Measurements from ENCODE around the gene NCOA1. TPM values are rescaled to one million over a fixed set of nuclear protein-coding genes. Genes with fewer than 3 reads are reported as not detected.
"Not testable (repeated sequence)": the region's sequence is repeated elsewhere in the genome, so short reads cannot be mapped to it uniquely, and the experiment has no call there.

Gene NCOA1
- total RNA-seq, 2 experiments from 2014 or later, result 15.8 to 16.6 TPM

DNA sequence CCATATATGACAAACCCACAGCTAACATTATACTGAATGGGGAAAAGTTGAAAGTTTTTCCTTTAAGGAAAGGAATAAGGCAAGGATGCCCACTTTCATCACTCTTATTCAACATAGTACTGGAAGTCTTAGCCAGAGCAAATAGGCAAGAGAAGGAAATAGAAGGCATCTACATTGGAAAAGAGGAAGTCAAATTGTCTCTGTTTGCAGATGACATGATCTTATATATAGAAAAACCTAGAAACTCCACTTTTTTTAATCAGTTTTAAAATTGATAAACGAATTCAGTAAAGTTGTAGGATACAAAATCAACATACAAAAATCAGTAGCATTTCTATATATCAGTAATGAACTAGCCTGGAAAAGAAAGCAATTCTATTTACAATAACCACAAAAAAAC lies 90.9 kb downstream of the NCOA1 start:
- H3K4me3 Mint-ChIP-seq; H3K9me3 Mint-ChIP-seq; CTCF ChIA-PET; POLR2A ChIA-PET; H3K27ac Mint-ChIP-seq; H3K36me3 Mint-ChIP-seq (ENCODE audit: low read depth); DNase-seq; H3K27me3 Mint-ChIP-seq: not testable (repeated sequence)
- peaks cover 49% of the 10 kb centered on the region for H3K4me1 Mint-ChIP-seq

DNA sequence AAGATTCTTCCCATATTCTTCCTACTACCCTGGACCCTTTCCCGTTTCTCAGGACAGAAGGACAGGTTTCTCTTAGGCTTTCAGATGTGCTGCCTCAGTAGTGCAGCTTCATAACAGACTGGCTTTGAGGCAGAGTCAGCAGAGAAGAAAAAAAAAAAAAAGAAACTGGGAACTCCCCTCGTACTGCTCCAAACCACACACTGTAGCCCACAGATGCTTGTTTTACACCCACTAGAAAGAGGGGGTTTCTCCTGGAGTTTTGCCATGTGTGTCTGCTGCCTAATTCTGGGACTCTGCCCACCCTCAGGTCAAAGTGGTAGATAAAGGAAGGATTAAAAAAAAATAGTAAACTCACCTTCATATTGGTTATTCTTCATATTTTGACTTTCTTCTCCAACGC lies 95.9 kb downstream of the NCOA1 start:
- Mint-ChIP-seq H3K4me3 (no peak overlapping the region), H3K4me1 (peaks cover 14% of the 10 kb centered on the region), H3K9me3 (no peaks in the 10 kb centered on the region), H3K36me3 (ENCODE audit: low read depth) (peaks cover 20% of the 10 kb centered on the region), H3K27me3 (no peaks in the 10 kb centered on the region), H3K27ac (no peak overlapping the region)
- POLR2A ChIA-PET, result interaction anchor here (1.1 kb wide), 1 partner anchor 9 kb away, joined by 3 read pairs; no protein-coding TSS in a partner anchor
- no peak for DNase-seq
- CTCF ChIA-PET, result interaction anchor here (1.4 kb wide), 1 partner anchor 26 kb away, joined by 3 read pairs; no protein-coding TSS in a partner anchor

DNA sequence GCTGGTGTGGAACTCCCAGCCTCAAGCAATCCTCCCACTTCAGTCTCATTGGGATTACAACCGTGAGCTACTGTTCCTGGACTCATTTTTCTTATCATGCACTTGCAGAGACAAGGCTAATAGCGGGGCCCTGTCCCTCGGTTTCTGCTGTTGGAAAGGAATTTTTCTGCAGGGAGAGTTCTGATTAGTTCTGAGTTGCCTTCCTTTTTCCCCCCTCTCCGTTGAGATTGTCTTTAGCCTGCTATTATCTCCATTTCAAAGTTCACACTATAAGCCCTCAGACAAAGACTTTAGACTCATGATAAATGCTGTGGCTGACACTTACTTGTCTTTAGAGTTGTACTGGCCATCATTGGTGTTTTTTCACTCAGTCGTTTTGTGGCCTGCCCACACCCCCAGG lies 97.2 kb downstream of the NCOA1 start:
- Mint-ChIP-seq H3K4me3 (no peak overlapping the region), H3K27ac (no peak overlapping the region), H3K36me3 (ENCODE audit: low read depth) (peaks cover 20% of the 10 kb centered on the region), H3K9me3 (no peaks in the 10 kb centered on the region), H3K27me3 (no peaks in the 10 kb centered on the region), H3K4me1 (peaks cover 14% of the 10 kb centered on the region)
- POLR2A ChIA-PET, result no interaction called here
- no peak for DNase-seq
- CTCF ChIA-PET, result interaction anchor here (1.4 kb wide), 1 partner anchor 24 kb away, joined by 3 read pairs; no protein-coding TSS in a partner anchor

DNA sequence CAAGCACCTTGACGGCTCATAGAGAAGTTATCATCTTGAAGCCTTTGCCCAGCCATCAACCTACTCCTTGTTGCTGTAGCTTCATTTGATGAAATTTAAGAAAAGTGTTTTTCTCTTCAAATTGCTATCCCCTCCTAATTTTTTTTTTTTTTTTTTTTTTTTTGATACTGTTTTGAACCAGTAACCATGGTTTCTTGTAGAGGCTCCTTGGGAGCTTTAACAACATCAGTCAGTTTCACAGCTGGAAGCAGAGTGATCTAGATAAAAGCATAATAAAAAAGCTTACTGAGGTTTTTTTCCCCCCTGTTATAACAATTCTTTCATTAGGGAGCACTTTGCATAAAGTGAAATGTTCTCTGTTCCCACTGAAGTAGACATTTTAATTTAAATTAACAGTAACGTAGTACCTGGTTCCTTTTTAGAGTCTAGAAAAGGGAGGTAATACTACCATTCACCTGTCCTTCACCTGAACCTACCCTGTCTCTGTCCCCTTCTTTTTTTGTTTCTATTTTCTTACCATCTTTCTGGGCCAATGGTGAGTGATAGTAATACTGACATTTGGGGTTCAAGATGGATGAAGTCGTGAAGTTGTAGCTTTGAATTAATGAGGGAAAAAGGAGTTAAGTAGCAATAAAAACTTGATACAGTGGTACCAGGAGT lies 101.5 kb downstream of the NCOA1 start:
- no peak overlapping the region for H3K4me3 Mint-ChIP-seq
- no peaks in the 10 kb centered on the region for H3K9me3 Mint-ChIP-seq
- H3K27me3 Mint-ChIP-seq, result no peaks in the 10 kb centered on the region
- CTCF ChIA-PET, result interaction anchor here (0.7 to 2.0 kb wide), 5 partner anchors 9 to 78 kb away, joined by 4 to 6 read pairs (median 5); no protein-coding TSS in a partner anchor
- H3K27ac Mint-ChIP-seq, result no peak overlapping the region
- peaks cover under 1% of the 10 kb centered on the region for H3K4me1 Mint-ChIP-seq
- peaks cover 12% of the 10 kb centered on the region for H3K36me3 Mint-ChIP-seq (ENCODE audit: low read depth)
- POLR2A ChIA-PET, result interaction anchor here (1.2 kb wide), 1 partner anchor 13 kb away, joined by 3 read pairs; no protein-coding TSS in a partner anchor
- DNase-seq, result no peak

DNA sequence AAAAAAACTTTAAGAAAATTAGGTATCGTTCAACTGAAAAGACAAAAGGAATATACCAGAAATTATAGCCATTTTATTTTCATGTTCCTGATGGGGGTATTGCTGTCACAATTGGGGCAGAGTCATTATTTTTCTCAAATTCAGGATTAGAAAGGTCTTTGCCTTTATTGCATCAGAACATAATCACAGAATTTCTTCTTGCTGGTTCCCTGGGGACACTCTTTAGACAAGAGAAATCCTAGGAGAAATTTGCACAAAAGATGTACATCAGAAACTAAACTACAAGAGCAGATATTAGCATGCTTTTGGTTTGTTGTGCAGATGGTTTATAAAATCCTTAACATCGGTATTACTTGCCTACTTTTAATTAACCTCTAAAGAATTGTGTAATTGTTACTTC lies 103.2 kb downstream of the NCOA1 start:
- Mint-ChIP-seq H3K36me3 (ENCODE audit: low read depth) (peaks cover 4% of the 10 kb centered on the region), H3K27ac (no peak overlapping the region), H3K4me1 (no peaks in the 10 kb centered on the region), H3K9me3 (no peaks in the 10 kb centered on the region), H3K4me3 (no peak overlapping the region), H3K27me3 (no peaks in the 10 kb centered on the region)
- ChIA-PET POLR2A (no interaction called here), CTCF (no interaction called here)
- DNase-seq, result no peak

DNA sequence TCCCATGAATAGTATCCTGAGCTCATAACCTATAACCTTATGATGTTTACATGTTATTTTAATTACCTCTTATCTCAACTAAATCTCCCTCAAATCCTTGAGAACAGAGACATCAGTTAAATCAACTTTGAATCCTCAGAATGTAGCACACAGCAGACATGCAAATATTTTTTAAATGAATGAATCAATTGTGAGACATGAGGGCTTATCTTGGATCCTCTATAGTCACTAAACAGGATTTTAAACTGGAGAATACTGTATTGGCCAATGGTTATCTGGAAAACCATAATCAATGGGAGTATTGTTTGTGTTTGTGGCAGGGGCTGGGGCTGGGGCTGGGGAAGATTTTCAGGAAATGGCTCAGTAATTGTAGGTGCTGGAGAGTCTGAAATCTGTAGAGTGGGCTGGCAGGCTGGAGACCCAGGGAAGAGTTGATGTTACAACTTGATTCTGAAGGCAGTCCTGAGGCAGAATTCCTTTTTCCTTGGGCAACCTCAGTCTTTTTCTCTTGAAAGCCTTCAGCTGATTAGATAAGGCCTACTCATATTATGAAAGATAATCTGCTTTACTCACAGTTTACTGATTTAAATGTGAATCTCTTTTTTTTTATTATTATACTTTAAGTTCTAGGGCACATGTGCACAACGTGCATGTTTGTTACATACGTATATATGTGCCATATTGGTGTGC lies 106.3 kb downstream of the NCOA1 start:
- Mint-ChIP-seq H3K27me3 (no peaks in the 10 kb centered on the region), H3K36me3 (ENCODE audit: low read depth) (no peaks in the 10 kb centered on the region), H3K4me1 (no peaks in the 10 kb centered on the region), H3K4me3 (no peak overlapping the region), H3K27ac (no peak overlapping the region), H3K9me3 (no peaks in the 10 kb centered on the region)
- DNase-seq, result no peak
- ChIA-PET POLR2A (no interaction called here), CTCF (no interaction called here)

DNA sequence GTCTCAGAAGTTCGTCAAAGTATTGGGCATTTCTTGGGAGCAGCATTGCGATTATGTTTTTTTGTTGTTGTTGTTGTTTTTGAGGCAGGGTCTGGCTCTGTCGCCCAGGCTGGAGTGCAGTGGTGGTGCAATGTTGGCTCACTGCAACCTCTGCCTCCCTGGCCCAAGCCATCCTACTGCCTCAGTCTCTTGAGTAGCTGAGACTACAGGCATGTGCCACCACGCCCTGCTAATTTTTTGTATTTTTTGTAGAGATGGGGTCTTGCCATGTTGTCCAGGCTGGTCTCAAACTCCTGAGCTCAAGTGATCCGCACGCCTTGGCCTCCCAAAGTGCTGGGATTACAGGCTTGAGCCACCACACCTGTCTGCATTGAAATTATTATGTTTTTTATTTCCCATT lies 109.1 kb downstream of the NCOA1 start:
- H3K4me3 Mint-ChIP-seq; CTCF ChIA-PET; H3K27me3 Mint-ChIP-seq; H3K36me3 Mint-ChIP-seq (ENCODE audit: low read depth); DNase-seq; H3K4me1 Mint-ChIP-seq; H3K9me3 Mint-ChIP-seq; H3K27ac Mint-ChIP-seq; POLR2A ChIA-PET: not testable (repeated sequence)

DNA sequence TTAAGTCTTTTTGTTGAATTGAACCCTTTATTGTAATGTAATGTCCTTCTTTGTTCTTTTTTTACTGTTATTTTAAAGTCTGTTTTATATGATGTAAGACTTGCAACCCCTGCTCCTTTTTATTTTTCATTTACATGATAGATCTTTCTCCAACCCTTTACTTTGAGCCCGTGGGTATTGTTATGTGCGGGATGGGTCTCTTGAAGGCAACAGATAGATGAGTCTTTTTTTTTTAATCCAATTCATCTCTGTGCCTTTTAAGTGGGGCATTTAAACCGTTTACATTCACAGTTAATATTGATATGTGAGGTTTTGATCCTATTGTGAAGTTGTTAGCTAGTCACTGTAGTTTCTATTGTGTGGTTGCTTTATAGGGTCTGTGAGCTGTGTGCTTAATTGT lies 120.6 kb downstream of the NCOA1 start:
- DNase-seq, result no peak
- H3K4me3 Mint-ChIP-seq, result no peak overlapping the region
- ChIA-PET CTCF (interaction anchor here (1.5 to 4.4 kb wide), 5 partner anchors 9 to 518 kb away, joined by 4 to 48 read pairs (median 7); no protein-coding TSS in a partner anchor), POLR2A (no interaction called here)
- H3K27me3 Mint-ChIP-seq, result no peaks in the 10 kb centered on the region
- no peaks in the 10 kb centered on the region for H3K36me3 Mint-ChIP-seq (ENCODE audit: low read depth)
- H3K9me3 Mint-ChIP-seq, result no peaks in the 10 kb centered on the region
- no peak overlapping the region for H3K27ac Mint-ChIP-seq
- peaks cover 11% of the 10 kb centered on the region for H3K4me1 Mint-ChIP-seq

DNA sequence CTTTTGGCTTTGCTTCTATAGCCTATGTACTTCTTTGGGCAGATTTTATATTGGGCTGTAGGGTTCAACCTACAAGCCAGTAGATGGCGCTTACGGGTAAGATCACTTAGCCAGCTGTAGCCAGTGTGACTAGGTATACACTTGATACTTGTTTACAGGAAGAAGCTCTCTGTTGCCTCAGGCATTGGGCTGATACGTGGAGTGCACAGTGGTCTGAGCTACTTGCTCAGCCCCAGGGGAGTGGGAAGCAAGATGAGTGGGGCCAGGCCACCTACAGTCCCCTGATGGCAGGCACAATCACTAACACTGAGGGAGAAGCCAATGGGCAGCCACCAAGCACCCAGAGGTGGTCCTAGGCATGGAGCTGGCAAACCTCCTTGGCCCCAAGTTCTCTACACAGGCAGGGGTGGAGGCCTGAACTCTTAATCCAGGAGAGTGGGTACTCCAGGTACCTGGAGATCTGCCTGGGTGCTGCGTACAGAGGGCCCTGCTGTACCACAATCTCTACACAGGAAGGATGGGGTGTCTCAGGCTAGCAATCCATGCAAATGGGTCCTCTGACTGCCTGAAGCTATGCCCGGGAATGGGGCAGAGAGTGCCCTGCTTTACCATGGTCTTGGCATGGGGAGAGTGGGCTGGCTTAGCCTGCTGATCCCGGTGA lies 122.2 kb downstream of the NCOA1 start:
- H3K9me3 Mint-ChIP-seq, result no peaks in the 10 kb centered on the region
- H3K27ac Mint-ChIP-seq, result peak overlapping the region; percentile 79
- no peaks in the 10 kb centered on the region for H3K36me3 Mint-ChIP-seq (ENCODE audit: low read depth)
- ChIA-PET POLR2A (interaction anchor here (0.9 to 2.0 kb wide), 2 partner anchors 22 to 180 kb away, joined by 3 to 9 read pairs; partner anchors contain the start of genes CENPO and PTRHD1), CTCF (interaction anchor here (0.5 to 4.4 kb wide), 22 partner anchors 9 to 359 kb away, joined by 3 to 48 read pairs (median 4); partner anchors contain the start of genes CENPO and PTRHD1)
- no peaks in the 10 kb centered on the region for H3K27me3 Mint-ChIP-seq
- peak; percentile 60 for DNase-seq
- H3K4me3 Mint-ChIP-seq, result no peak overlapping the region
- H3K4me1 Mint-ChIP-seq, result peaks cover 11% of the 10 kb centered on the region

DNA sequence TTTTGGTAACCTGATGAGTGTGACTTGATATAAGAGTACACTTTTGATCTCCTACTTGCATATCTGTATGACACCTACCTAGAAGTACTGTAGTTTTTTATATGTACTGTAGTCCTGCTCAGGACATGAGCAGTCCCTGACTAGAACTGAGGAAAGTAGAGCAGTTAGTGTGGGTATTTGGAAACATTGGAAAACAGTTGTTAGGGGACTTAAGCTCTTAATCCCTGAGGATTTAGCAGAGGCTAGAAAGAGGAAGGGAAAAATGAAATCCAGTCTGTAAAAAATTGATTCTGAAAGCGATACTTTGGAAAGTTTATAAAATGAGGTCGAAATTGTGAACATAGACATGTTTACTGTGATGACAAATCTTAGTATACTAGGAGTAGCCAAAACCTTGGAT lies 125.6 kb downstream of the NCOA1 start:
- H3K27me3 Mint-ChIP-seq, result no peaks in the 10 kb centered on the region
- H3K4me1 Mint-ChIP-seq, result peaks cover 11% of the 10 kb centered on the region
- no peaks in the 10 kb centered on the region for H3K36me3 Mint-ChIP-seq (ENCODE audit: low read depth)
- H3K9me3 Mint-ChIP-seq, result no peaks in the 10 kb centered on the region
- no peak overlapping the region for H3K27ac Mint-ChIP-seq
- H3K4me3 Mint-ChIP-seq, result no peak overlapping the region
- ChIA-PET POLR2A (no interaction called here), CTCF (no interaction called here)
- DNase-seq, result no peak

DNA sequence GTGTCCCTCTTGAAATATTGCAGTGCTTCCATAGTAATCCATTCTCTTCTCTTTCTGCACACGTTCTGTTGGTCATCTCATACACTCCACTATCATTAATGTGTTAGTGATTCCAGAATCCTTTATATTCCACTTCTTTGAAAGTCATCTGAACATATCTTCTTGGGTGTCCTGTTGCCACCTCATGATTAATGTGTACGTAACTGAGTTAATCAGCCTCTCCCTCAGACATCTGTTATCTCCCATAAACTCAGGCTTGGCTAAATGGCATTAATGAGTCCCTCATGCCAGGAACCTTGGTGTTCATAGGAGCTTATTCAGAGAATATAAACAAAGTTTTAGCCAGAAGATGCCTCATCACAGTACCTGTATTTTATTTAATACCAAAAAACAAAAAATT lies 126.4 kb downstream of the NCOA1 start:
- CTCF ChIA-PET, result no interaction called here
- H3K9me3 Mint-ChIP-seq, result no peaks in the 10 kb centered on the region
- no peaks in the 10 kb centered on the region for H3K36me3 Mint-ChIP-seq (ENCODE audit: low read depth)
- no peak overlapping the region for H3K27ac Mint-ChIP-seq
- H3K4me1 Mint-ChIP-seq, result peaks cover 11% of the 10 kb centered on the region
- no peaks in the 10 kb centered on the region for H3K27me3 Mint-ChIP-seq
- DNase-seq, result no peak
- H3K4me3 Mint-ChIP-seq, result no peak overlapping the region
- POLR2A ChIA-PET, result no interaction called here

DNA sequence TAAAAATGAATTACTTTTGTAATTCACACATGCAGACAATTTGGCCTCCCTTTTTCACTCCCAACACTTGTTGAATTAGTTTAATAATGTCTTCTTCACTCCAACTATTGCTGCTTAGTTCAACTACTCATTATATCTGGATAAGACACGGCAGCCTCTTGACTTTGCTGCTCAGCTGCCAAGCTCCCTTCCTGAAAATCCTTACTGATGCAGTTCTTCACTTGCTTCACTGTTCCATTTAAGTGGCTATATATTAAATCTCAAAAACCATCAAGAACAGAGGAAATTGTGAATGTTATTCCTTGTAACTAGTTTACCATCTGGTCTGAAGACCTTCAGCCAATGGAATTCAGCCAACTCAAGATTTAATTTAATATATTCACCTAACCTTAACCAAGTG lies 127.1 kb downstream of the NCOA1 start:
- Mint-ChIP-seq H3K9me3 (no peaks in the 10 kb centered on the region), H3K4me1 (peaks cover 8% of the 10 kb centered on the region), H3K36me3 (ENCODE audit: low read depth) (no peaks in the 10 kb centered on the region), H3K27me3 (no peaks in the 10 kb centered on the region), H3K4me3 (no peak overlapping the region), H3K27ac (no peak overlapping the region)
- CTCF ChIA-PET, result no interaction called here
- POLR2A ChIA-PET, result no interaction called here
- DNase-seq, result no peak

DNA sequence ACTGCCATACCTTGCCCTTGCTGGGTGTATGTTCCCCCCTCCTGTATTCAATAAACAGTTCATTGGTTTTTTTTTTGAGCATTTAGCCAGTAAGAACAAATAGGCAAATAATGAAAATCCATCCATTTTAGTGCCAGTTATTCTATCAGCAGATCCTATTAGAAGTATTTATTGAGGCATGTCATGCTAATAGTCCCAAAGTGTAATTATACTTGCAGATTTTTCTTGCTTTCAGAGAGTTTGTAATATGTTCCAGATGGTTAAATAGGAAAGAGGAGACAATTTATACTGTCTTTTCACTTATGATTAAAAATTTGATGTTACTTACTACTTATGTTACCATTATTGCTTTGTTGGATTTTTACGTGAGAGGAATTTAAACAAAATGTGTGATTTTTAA lies 127.6 kb downstream of the NCOA1 start:
- CTCF ChIA-PET, result no interaction called here
- no peak overlapping the region for H3K27ac Mint-ChIP-seq
- H3K4me1 Mint-ChIP-seq, result peaks cover 3% of the 10 kb centered on the region
- no peak for DNase-seq
- no peak overlapping the region for H3K4me3 Mint-ChIP-seq
- no peaks in the 10 kb centered on the region for H3K27me3 Mint-ChIP-seq
- POLR2A ChIA-PET, result no interaction called here
- no peaks in the 10 kb centered on the region for H3K9me3 Mint-ChIP-seq
- H3K36me3 Mint-ChIP-seq (ENCODE audit: low read depth), result no peaks in the 10 kb centered on the region

All from activated CD4-positive, alpha-beta memory T cell treated with anti-CD3 and anti-CD28 coated beads, Interleukin-2, amount 10 ng/mL, durations not matched to agents 7 days and 5 days (primary cell).